Mesodermal cell (in vitro differentiated cells): ENCODE measurements around the gene IGSF21.

Experiments
- H3K27ac ChIP-seq: 2 replicates; pipeline ENCODE4 v1.7.0; 2013; ENCODE audit warnings: mild to moderate bottlenecking, low read depth, low read length, moderate library complexity; ENCODE audit not compliant: severe bottlenecking
- H3K36me3 ChIP-seq: 2 replicates; pipeline ENCODE4 v1.7.1; 2013; ENCODE audit warnings: mild to moderate bottlenecking, low read length, moderate library complexity; ENCODE audit not compliant: control insufficient read depth, insufficient read depth
- H3K4me1 ChIP-seq: one replicate; pipeline ENCODE4 v1.7.1; 2013; ENCODE audit warnings: mild to moderate bottlenecking, low read length; ENCODE audit not compliant: insufficient read depth, control insufficient read depth, poor library complexity, severe bottlenecking
- H3K4me3 ChIP-seq: 2 replicates; pipeline ENCODE4 v1.7.0; 2013; ENCODE audit warnings: low read length, control low read depth, mild to moderate bottlenecking; ENCODE audit not compliant: insufficient read depth, poor library complexity, severe bottlenecking; ENCODE audit errors: extremely low read depth
- H3K9me3 ChIP-seq: 2 replicates; pipeline ENCODE4 v1.7.1; 2013; ENCODE audit warnings: mild to moderate bottlenecking, low read length, moderate library complexity; ENCODE audit not compliant: control insufficient read depth
- WGBS, 2 experiments: methylation state at CpG; one replicate each; pipeline ENCODE4 v1.1.5; 2013; ENCODE audit warnings: missing lambda C conversion rate in 2 of 2; ENCODE audit not compliant: insufficient coverage in 2 of 2; 5-methylcytosine and 5-hydroxymethylcytosine counted together

The IGSF21 gene

DNA sequence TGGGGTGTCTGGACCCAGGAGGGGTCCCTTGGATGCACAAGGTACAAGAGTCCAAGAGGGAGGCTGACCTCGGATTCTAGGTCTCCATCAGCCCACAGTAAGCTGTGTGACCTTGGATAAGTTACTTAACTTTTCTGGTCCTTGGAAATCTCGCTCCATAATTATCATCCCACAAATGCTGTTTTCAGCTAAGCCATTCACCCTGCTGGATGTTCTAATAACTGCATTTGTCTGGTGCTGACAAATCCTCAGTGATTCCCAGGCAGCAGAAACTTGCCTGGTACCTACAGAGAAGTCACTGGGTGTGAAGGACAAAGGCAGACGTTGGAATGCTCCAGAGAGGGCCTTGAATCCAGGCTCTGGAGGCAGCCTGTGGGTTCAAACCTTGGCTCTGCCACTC, 89.7 kb downstream of the IGSF21 start:
- Histone ChIP-seq H3K9me3 (no peaks in the 10 kb centered on the region), H3K4me3 (no peak overlapping the region), H3K36me3 (no peaks in the 10 kb centered on the region), H3K4me1 (no peaks in the 10 kb centered on the region), H3K27ac (no peak overlapping the region)
- WGBS, 2 experiments = 58 to 83% methylated on average over 2 to 3 of the region's 3 CpGs

DNA sequence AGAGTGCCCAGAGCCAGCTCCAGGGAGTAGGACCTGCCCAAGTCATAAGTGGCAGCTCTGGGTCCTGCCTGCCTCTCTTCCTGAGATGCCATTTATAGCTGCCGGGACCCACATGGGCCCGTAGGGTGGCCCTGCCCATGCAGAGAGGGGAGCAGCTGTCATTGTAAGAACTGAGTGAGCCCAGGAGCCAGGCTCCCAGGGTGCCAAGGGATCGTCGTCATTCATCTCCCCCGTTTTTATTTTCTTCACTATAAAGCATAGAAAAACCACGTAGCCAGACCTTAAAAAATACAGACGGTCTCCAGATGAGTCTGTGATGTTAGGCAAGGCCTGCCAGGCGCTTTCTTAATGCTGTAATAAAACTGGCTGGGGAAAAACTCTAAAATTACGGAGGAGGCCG, 90.7 kb downstream of the IGSF21 start:
- WGBS, 2 experiments = 92 to 93% methylated on average over 5 to 6 of the region's 10 CpGs
- H3K9me3 ChIP-seq = no peaks in the 10 kb centered on the region
- no peaks in the 10 kb centered on the region for H3K36me3 ChIP-seq
- H3K4me3 ChIP-seq = no peak overlapping the region
- H3K4me1 ChIP-seq = no peaks in the 10 kb centered on the region
- H3K27ac ChIP-seq = no peak overlapping the region

DNA sequence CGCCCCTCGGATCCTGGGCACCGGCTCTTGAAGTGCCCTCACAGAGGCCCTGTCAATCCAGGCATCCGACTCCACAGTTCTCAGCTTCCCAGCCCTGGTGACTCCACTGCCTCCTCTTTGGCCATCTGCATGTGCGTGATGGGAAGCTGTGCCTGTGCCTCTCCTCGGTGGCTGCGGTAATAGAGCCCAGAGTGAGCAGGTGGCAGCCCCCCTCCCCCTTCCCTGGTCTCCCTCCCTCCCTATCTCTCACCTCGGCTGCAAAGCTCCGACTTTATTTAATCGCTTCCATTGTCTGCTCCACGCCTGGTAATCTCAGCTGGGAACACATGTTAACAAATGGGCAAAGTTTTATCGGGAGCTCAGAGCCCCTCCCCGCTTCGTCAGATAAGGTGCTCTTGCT, 91.9 kb downstream of the IGSF21 start:
- 56 to 63% methylated on average over 10 to 13 of the region's 14 CpGs for WGBS, 2 experiments
- Histone ChIP-seq H3K9me3 (no peaks in the 10 kb centered on the region), H3K4me1 (no peaks in the 10 kb centered on the region), H3K27ac (no peak overlapping the region), H3K4me3 (no peak overlapping the region), H3K36me3 (no peaks in the 10 kb centered on the region)

DNA sequence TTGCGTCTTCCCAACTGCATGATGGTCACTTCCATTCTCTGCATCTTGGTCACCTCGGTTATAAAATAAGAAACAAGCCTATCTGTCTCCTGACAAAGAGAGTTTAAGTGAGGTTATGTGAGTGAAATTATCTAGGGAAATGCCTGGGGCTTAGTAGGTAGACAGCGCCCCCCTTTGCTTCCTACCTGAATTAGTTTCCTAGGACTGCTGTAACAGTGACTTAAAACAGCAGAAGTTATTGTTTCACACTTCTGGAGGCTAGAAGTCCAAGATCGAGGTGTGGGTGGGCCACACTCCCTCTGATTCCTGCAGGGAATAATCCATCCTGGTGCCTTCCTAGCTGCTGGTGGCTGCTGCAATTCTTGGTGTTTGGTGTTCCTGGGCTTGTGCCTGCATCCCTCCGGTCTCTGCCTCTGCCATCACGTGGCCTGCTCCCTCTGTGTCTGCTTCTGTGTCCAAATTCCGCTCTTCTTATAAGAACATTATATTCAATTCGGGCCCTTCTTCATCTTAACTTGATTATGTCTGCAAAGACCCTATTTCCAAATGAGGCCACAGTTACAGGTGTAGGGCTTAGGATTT, 92.6 kb downstream of the IGSF21 start:
- Histone ChIP-seq H3K27ac (no peak overlapping the region), H3K9me3 (no peaks in the 10 kb centered on the region)
- WGBS, 2 experiments = 85 to 86% methylated on average over 6 of the region's 8 CpGs

DNA sequence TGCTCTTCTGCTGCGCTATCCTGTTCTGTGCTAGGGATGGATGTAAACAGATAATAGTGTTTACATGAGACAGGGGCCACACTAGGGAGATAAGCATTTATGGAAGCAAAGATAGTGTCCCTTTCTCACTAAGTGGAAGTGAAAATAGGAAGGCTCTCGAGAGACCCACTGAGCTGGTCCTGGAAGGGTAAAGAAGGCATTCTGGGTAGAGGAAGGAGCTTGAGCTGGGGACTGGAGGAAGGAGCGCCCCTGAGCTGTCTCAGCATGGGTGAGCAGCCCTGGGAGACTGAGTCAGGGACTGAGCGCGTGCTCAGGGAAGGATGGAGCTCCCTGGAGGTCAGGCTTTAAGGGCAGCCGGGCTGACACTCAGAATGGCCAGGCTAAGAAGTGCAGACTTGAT, 93.3 kb downstream of the IGSF21 start:
- Histone ChIP-seq H3K4me1 (no peaks in the 10 kb centered on the region), H3K4me3 (no peak overlapping the region), H3K27ac (no peak overlapping the region), H3K9me3 (no peaks in the 10 kb centered on the region), H3K36me3 (no peaks in the 10 kb centered on the region)
- 90 to 96% methylated on average over 6 of the region's 6 CpGs for WGBS, 2 experiments

More for the DNA sequence above, 92.6 kb downstream of the IGSF21 start:
- no peaks in the 10 kb centered on the region for H3K36me3 ChIP-seq
- H3K4me1 ChIP-seq = no peaks in the 10 kb centered on the region
- no peak overlapping the region for H3K4me3 ChIP-seq

DNA sequence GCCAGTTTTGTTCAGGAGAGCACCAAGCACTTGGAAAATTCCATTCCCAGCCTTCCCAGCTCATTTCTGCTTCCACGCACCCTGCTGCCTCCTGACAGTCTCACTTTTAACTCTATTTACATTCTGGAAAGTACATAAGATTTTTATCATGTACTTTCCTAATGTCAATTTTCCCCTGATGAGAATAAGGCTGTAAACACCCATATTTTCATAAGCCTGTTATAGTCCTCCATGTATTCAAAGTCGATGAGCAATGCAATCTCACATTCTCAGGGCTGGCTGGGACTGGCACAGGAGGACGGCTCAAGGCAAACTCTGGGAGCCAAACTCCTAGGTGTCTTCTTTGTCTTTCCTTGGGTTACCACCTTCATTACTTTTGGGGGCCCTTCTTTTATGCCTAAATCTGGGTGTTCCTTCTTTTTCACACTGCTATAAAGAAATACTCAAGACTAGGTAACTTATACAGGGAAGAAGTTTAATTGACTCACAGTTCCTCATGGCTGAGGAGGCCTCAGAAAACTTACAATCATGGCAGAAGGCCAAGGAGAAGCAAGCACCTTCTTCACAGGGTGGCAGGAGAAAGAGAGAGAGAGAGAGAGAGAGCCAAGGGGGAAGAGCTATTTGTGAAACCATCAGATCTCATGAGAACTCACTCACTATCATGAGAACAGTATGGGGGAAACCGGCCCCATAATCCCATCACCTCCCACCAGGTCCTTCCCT, 94.6 kb downstream of the IGSF21 start:
- 54 to 56% methylated on average over 3 to 4 of the region's 4 CpGs for WGBS, 2 experiments

DNA sequence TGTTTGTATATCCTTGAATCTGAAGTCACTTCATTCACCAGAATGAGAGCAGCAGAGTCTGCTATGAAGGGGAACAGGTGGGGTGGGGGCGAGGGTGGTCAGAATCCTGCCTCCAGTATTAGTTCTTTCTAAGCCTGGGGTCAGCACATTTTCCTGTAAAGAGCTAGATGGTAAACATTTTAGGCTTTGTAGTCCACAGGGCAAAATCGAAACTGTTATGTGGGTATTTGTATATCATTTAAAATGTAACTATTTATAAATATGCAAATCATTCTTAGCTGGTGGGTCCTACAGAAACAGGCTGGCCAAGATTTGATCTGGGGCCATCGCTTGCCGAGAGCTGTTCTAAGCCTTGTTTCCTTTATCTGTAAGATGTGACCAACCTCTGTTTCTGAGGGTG, 96.0 kb downstream of the IGSF21 start:
- H3K4me1 ChIP-seq = no peaks in the 10 kb centered on the region
- H3K36me3 ChIP-seq = no peaks in the 10 kb centered on the region
- WGBS, 2 experiments = 85 to 100% methylated on average over 3 of the region's 4 CpGs
- no peak overlapping the region for H3K27ac ChIP-seq
- no peak overlapping the region for H3K4me3 ChIP-seq
- peaks cover 10% of the 10 kb centered on the region for H3K9me3 ChIP-seq

More for the DNA sequence above, 94.6 kb downstream of the IGSF21 start:
- Histone ChIP-seq H3K4me1 (no peaks in the 10 kb centered on the region), H3K36me3 (no peaks in the 10 kb centered on the region), H3K27ac (no peak overlapping the region), H3K4me3 (no peak overlapping the region), H3K9me3 (peaks cover 9% of the 10 kb centered on the region)

DNA sequence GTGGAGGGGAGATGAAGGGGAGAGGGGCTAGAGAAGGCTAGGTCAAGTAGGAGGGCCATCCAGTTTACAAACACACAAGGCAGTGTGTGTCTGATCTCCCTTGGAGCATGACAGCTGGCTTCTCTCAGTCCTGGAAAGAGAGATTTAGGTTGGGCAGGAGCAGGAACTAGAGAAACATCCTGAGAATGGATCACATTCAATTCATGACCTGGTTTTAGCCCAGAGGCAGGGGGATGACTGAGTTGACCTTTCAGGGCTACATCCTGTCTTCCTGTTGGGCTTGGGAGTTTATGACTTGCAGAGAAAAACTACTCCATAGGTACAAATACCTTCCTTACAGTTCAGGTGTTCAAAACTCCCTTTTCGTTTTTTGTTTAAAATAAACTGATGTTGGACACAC, 97.0 kb downstream of the IGSF21 start:
- 100% methylated on average over 1 of the region's 1 CpG; no CpG with 5 or more reads in 1 of the 2 experiments for WGBS, 2 experiments
- Histone ChIP-seq H3K4me1 (no peaks in the 10 kb centered on the region), H3K9me3 (peaks cover 10% of the 10 kb centered on the region), H3K36me3 (no peaks in the 10 kb centered on the region), H3K4me3 (no peak overlapping the region), H3K27ac (no peak overlapping the region)

DNA sequence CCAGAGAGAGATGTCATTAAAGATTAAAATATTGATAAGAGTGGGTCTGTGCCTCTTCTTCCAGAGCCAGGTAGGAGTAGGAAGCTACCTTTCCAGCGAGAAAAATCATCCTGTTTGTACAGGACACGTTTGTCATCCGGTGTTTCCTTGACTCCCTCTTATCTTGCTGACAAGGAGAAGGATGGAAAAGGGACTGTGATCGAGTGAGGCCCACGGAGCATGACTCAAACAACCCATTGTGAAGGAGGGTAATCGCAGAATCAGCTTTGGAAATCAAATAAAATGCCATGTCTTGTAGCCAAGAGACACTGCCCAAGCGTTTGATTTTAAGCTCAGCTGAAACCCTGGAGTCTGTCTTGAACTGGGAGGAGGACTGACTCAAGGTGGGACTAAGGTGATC, 97.7 kb downstream of the IGSF21 start:
- WGBS, 2 experiments = 68 to 79% methylated on average over 7 of the region's 7 CpGs
- no peaks in the 10 kb centered on the region for H3K4me1 ChIP-seq
- no peaks in the 10 kb centered on the region for H3K36me3 ChIP-seq
- H3K9me3 ChIP-seq = peaks cover 10% of the 10 kb centered on the region
- H3K4me3 ChIP-seq = no peak overlapping the region
- H3K27ac ChIP-seq = no peak overlapping the region

DNA sequence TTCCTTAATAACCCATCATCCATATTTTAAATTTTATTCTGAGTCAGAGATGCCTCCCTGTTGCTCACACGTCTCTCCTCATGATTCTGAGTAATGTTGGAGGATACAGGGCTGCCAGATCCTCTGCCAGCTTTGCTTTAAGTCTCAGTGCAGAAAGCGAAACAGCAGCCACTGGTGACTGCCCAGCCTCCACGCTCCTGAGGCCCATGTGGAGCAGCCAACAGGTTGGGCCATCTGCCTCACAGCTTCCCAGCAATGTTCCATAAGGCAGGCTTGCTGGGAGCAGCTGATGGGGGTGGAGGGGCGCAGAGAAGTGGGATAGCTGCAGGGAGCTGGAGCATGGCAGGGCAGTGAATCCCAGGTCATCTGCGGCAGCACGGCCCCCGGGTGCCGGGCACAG, 104.2 kb downstream of the IGSF21 start:
- H3K9me3 ChIP-seq = peaks cover 4% of the 10 kb centered on the region
- no peaks in the 10 kb centered on the region for H3K4me1 ChIP-seq
- H3K27ac ChIP-seq = no peak overlapping the region
- no peaks in the 10 kb centered on the region for H3K36me3 ChIP-seq
- H3K4me3 ChIP-seq = no peak overlapping the region
- WGBS, 2 experiments = 93 to 96% methylated on average over 3 to 8 of the region's 8 CpGs

DNA sequence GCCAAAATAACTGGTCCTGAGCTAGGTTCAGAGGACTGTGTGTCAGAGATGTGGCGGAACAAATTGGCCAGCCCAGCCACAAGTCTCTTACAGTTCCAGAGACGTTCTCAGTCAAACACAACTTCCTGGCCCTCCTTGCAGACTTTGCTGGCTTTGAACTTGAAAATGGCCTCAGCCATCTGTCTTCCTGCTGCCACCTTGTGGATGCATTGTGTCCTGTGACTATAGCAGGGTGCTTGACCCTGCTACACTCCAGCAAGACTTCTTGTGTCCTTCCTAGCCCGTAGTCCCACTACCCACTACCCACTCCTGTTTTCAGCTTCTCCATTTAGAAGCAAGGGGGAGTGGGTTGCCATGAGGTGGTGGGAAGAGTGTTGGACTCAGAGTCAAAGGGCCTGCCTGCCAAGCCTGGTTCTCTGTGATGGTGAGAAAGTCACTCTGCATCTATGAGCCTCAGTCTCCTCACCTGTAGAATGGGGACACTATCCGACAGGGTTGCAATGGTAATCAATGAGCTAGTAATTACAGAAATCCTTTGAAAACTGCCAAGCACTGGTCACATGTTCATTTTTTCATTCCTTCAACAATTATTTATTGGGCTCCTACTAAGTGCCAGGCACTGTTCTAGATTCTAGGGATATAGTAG, 109.9 kb downstream of the IGSF21 start:
- WGBS, 2 experiments = 67 to 89% methylated on average over 1 to 2 of the region's 4 CpGs
- H3K9me3 ChIP-seq = no peaks in the 10 kb centered on the region
- no peak overlapping the region for H3K4me3 ChIP-seq
- no peaks in the 10 kb centered on the region for H3K36me3 ChIP-seq
- no peaks in the 10 kb centered on the region for H3K4me1 ChIP-seq
- H3K27ac ChIP-seq = no peak overlapping the region
